ENCODE measurements around the gene CDC14A.

The CDC14A gene

GRCh38 chr1:100517515-100517914 lies 165.2 kb downstream of the CDC14A start:
- Mint-ChIP-seq H3K9me3 (ENCODE audit: low read depth) (no peaks in the 10 kb centered on the region), H3K36me3 (peaks cover 9% of the 10 kb centered on the region), H3K4me3 (no peak overlapping the region), H3K4me1 (ENCODE audit: low read depth) (peaks cover 2% of the 10 kb centered on the region), H3K27ac (no peak overlapping the region), H3K27me3 (no peaks in the 10 kb centered on the region)

GRCh38 chr1:100518023-100518422 lies 165.7 kb downstream of the CDC14A start:
- Mint-ChIP-seq H3K36me3 (peaks cover 10% of the 10 kb centered on the region), H3K27me3 (no peaks in the 10 kb centered on the region), H3K27ac (peak overlapping the region; percentile 12), H3K9me3 (ENCODE audit: low read depth) (no peaks in the 10 kb centered on the region), H3K4me1 (ENCODE audit: low read depth) (peaks cover 2% of the 10 kb centered on the region), H3K4me3 (no peak overlapping the region)

DNA sequence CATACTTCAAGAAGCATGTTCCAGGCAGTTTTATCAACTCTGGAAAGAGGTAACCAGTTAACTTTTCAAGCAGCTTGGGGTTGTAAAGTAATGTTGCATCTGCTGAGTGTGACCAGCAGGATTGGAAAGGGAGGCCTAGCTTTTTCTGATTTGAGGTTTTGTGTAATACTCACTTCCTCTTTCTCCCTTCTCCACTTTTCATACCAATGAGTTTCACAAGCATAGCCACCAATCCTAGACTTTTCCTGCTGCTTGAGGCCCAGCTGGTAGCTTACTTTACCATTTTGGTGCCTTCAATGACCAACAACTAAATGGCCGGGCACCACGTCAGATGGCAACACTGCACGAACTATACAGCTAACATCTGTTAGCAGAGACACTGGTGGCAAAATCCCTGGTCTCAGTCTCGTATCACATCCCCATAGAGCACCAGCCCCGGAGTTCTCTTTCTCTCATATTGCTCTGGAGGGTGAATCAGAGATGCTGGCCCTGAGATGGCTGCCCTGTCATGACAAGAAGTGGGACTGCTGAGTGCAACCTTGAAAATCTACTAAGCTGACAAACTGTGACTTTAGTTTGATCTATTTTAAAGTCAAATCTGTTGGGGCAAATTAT lies 170.8 kb downstream of the CDC14A start:
- Mint-ChIP-seq H3K27ac (no peak overlapping the region), H3K4me1 (ENCODE audit: low read depth) (no peaks in the 10 kb centered on the region), H3K27me3 (no peaks in the 10 kb centered on the region), H3K4me3 (no peak overlapping the region), H3K9me3 (ENCODE audit: low read depth) (no peaks in the 10 kb centered on the region), H3K36me3 (peaks cover 3% of the 10 kb centered on the region)

DNA sequence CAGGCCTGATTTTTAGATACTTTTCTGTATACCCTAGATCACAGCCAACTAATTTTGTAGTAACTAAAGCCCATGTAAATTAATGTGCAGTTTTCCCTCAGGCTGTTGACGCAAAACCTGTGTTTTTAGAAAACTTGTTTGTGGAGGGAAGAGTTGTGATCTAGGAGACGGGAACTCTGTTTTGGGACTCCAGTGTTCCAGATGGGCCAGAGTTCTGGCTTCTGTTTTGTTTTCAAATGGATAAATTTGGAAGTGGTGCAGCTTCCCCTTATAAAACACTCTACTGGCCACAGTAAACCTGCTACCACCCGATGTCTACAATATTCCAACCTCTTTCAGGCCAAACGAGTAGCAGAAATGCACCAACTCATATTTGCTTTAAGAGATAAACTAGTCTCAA lies 172.0 kb downstream of the CDC14A start:
- no peaks in the 10 kb centered on the region for H3K4me1 Mint-ChIP-seq (ENCODE audit: low read depth)
- H3K27ac Mint-ChIP-seq: no peak overlapping the region
- H3K36me3 Mint-ChIP-seq: peaks cover 2% of the 10 kb centered on the region

GRCh38 chr1:100526894-100527293 lies 174.6 kb downstream of the CDC14A start:
- Mint-ChIP-seq H3K4me3 (no peak overlapping the region), H3K27me3 (no peaks in the 10 kb centered on the region), H3K36me3 (peaks cover 2% of the 10 kb centered on the region), H3K27ac (no peak overlapping the region), H3K9me3 (ENCODE audit: low read depth) (no peaks in the 10 kb centered on the region), H3K4me1 (ENCODE audit: low read depth) (peaks cover 22% of the 10 kb centered on the region)

More for the DNA sequence above, 172.0 kb downstream of the CDC14A start:
- no peaks in the 10 kb centered on the region for H3K9me3 Mint-ChIP-seq (ENCODE audit: low read depth)
- H3K4me3 Mint-ChIP-seq: no peak overlapping the region
- H3K27me3 Mint-ChIP-seq: no peaks in the 10 kb centered on the region

DNA sequence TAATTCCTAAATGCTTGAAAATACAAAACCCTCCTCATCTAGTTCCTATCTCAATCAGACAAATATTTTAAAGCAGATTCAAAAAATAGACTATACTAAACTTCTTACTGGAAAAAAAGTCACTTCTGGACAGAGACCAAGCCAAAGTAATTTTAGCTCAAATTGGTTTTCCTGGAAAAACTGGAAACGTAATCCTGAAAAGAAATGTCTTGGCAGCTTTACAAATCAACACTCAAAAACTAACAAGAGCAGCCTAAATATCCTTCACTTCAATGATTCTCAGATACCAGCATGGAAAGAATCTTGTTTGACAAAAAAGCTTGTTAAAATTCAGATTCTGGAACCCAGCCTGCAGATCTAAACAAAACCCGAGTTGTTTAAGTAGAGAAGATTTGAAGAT lies 176.6 kb downstream of the CDC14A start:
- no peaks in the 10 kb centered on the region for H3K27me3 Mint-ChIP-seq
- peaks cover 35% of the 10 kb centered on the region for H3K4me1 Mint-ChIP-seq (ENCODE audit: low read depth)
- no peak overlapping the region for H3K4me3 Mint-ChIP-seq
- no peaks in the 10 kb centered on the region for H3K9me3 Mint-ChIP-seq (ENCODE audit: low read depth)
- H3K36me3 Mint-ChIP-seq: no peaks in the 10 kb centered on the region
- H3K27ac Mint-ChIP-seq: no peak overlapping the region

- peak overlapping the region; percentile 2 for H3K27ac Mint-ChIP-seq
- H3K4me1 Mint-ChIP-seq (ENCODE audit: low read depth): peaks cover 35% of the 10 kb centered on the region
- H3K9me3 Mint-ChIP-seq (ENCODE audit: low read depth): no peaks in the 10 kb centered on the region
- no peak overlapping the region for H3K4me3 Mint-ChIP-seq
- no peaks in the 10 kb centered on the region for H3K27me3 Mint-ChIP-seq
- H3K36me3 Mint-ChIP-seq: no peaks in the 10 kb centered on the region
Measured at GRCh38 chr1:100530141-100530540, 177.8 kb downstream of the CDC14A start.

- H3K9me3 Mint-ChIP-seq (ENCODE audit: low read depth): no peaks in the 10 kb centered on the region
- H3K4me3 Mint-ChIP-seq: peak overlapping the region; percentile 53
- H3K4me1 Mint-ChIP-seq (ENCODE audit: low read depth): peaks cover 35% of the 10 kb centered on the region
- peaks cover 1% of the 10 kb centered on the region for H3K27me3 Mint-ChIP-seq
- H3K36me3 Mint-ChIP-seq: no peaks in the 10 kb centered on the region
- peak overlapping the region; percentile 69 for H3K27ac Mint-ChIP-seq
Measured at GRCh38 chr1:100530880-100531487, 178.7 kb downstream of the CDC14A start.

- Mint-ChIP-seq H3K9me3 (ENCODE audit: low read depth) (no peaks in the 10 kb centered on the region), H3K4me1 (ENCODE audit: low read depth) (peaks cover 35% of the 10 kb centered on the region), H3K27ac (no peak overlapping the region), H3K4me3 (no peak overlapping the region), H3K27me3 (peaks cover 6% of the 10 kb centered on the region), H3K36me3 (no peaks in the 10 kb centered on the region)
Measured at GRCh38 chr1:100532645-100533044, 180.3 kb downstream of the CDC14A start.

DNA sequence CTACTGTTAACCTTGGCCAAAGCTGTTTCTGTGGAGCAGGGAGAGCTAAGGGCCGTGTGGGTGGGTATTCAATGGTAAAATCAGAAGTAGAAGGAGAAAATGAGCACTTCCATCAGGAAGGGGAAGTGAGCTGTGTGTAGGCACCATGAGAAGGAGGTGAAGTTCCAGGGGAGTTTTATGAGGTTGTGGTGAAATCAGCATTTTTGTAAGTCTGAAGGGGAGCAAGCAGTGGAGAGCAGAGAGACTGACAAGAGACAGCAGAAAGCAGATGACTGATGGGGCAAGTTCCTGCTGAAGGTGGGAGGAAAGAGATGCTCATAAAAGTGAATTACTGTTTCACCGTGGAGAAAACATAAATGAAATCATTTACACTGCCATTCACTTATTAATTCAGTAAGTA lies 183.0 kb downstream of the CDC14A start:
- no peak overlapping the region for H3K27ac Mint-ChIP-seq
- no peaks in the 10 kb centered on the region for H3K9me3 Mint-ChIP-seq (ENCODE audit: low read depth)
- no peaks in the 10 kb centered on the region for H3K36me3 Mint-ChIP-seq
- peaks cover 30% of the 10 kb centered on the region for H3K4me1 Mint-ChIP-seq (ENCODE audit: low read depth)
- H3K27me3 Mint-ChIP-seq: peaks cover 9% of the 10 kb centered on the region
- no peak overlapping the region for H3K4me3 Mint-ChIP-seq

- Mint-ChIP-seq H3K27ac (no peak overlapping the region), H3K27me3 (peaks cover 12% of the 10 kb centered on the region), H3K4me3 (no peak overlapping the region), H3K36me3 (no peaks in the 10 kb centered on the region), H3K4me1 (ENCODE audit: low read depth) (peaks cover 22% of the 10 kb centered on the region), H3K9me3 (ENCODE audit: low read depth) (no peaks in the 10 kb centered on the region)
Measured at GRCh38 chr1:100536031-100536430, 183.7 kb downstream of the CDC14A start.

DNA sequence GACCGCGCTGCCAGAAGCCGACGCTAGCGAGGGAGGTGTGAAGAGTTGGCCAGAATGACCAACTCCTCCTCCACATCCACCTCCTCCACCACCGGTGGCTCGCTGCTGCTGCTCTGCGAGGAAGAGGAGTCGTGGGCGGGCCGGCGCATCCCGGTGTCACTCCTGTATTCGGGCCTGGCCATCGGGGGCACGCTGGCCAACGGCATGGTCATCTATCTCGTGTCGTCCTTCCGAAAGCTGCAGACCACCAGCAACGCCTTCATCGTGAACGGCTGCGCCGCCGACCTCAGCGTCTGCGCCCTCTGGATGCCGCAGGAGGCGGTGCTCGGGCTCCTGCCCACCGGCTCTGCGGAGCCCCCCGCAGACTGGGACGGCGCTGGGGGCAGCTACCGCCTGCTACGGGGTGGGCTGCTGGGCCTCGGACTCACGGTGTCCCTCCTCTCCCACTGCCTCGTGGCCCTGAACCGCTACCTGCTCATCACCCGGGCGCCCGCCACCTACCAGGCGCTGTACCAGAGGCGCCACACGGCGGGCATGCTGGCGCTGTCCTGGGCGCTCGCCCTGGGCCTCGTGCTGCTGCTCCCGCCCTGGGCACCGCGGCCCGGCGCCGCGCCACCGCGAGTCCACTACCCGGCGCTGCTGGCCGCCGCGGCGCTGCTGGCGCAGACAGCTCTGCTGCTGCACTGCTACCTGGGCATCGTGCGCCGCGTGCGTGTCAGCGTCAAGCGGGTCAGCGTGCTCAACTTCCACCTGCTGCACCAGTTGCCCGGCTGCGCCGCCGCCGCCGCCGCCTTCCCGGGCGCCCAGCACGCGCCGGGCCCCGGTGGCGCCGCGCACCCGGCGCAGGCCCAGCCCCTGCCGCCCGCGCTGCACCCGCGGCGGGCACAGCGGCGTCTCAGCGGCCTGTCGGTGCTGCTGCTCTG lies 186.9 kb downstream of the CDC14A start:
- Mint-ChIP-seq H3K9me3 (ENCODE audit: low read depth) (no peaks in the 10 kb centered on the region), H3K27ac (no peak overlapping the region), H3K27me3 (peaks cover 22% of the 10 kb centered on the region), H3K4me3 (peak overlapping the region; percentile 71), H3K36me3 (no peaks in the 10 kb centered on the region), H3K4me1 (ENCODE audit: low read depth) (no peaks in the 10 kb centered on the region)

- Mint-ChIP-seq H3K4me3 (peak overlapping the region; percentile 72), H3K4me1 (ENCODE audit: low read depth) (no peaks in the 10 kb centered on the region), H3K27ac (no peak overlapping the region), H3K36me3 (no peaks in the 10 kb centered on the region), H3K27me3 (peaks cover 22% of the 10 kb centered on the region), H3K9me3 (ENCODE audit: low read depth) (no peaks in the 10 kb centered on the region)
Measured at GRCh38 chr1:100539836-100540536, 187.7 kb downstream of the CDC14A start.

DNA sequence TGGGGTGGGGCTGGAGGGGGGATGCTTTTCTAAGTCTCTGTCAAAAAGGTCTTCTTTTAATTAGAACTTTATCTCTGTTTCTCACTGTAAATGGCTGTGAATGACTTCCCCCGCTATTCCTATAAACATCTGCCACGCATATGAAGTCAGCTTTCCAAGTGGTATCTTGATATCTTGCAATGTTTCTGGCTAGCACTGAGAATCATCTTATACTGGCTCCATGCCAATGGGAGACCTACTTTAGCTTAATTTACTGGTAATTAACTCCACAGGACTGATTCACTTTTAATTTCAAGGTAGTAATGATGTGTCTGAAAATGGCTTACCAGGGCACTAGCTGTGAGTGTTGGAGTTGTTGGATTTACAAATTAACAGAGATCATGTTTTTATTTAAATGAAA lies 190.0 kb downstream of the CDC14A start:
- Mint-ChIP-seq H3K27ac (no peak overlapping the region), H3K27me3 (peaks cover 16% of the 10 kb centered on the region), H3K9me3 (ENCODE audit: low read depth) (no peaks in the 10 kb centered on the region), H3K4me3 (no peak overlapping the region), H3K36me3 (no peaks in the 10 kb centered on the region), H3K4me1 (ENCODE audit: low read depth) (no peaks in the 10 kb centered on the region)

DNA sequence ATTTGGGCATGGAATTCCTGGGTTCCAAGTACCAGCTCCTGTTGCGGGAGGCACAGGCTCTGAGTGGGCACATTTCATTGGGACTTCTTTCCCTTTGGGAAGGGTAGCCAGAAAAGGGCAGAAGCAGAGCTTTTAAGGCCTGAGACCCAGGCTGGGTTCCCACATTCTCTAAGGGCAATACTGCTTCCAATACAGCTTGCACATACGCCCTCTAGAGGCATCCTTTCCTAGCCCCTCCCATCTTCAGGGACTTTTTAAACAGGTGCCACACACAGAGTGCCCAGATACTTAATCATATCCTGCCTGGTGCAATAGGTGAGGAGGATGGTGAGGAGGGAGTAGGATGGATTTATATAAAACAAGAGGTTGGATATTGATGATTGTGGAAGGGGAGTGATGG lies 191.3 kb downstream of the CDC14A start:
- Mint-ChIP-seq H3K4me3 (no peak overlapping the region), H3K4me1 (ENCODE audit: low read depth) (no peaks in the 10 kb centered on the region), H3K27ac (no peak overlapping the region), H3K36me3 (no peaks in the 10 kb centered on the region), H3K9me3 (ENCODE audit: low read depth) (no peaks in the 10 kb centered on the region), H3K27me3 (peaks cover 12% of the 10 kb centered on the region)
